Lung microvascular endothelial cell (primary cell): ENCODE results near the gene TMPRSS6. TPM values are rescaled to one million over a fixed set of nuclear protein-coding genes. Genes with fewer than 3 reads are reported as not detected.

Experiments
- DNase-seq, 2 donors: peaks; one replicate each; pipeline versions ENCODE4 v3.0.0 to v3.0.0-alpha.2; 2010; ENCODE audit warnings: low read depth in 2 of 2
- total RNA-seq: library from RNA; depleted of rRNA; stranded (reverse); fragments of >200 nt; gene quantifications from 2 replicates; pipeline ENCODE4 v1.2.1, GENCODE V29; 2014

The TMPRSS6 gene
- total RNA-seq = not detected in 2 replicates

GRCh38 chr22:37109242-37109917, at the start of gene TMPRSS6:
TSS of gene TMPRSS6 (minus strand) at chr22:37109713. CDS start at chr22:37103417, 6,296 bp downstream.
- no peak for DNase-seq

- no peak for DNase-seq
Observed at GRCh38 chr22:37158963-37159290, 49.4 kb upstream of the TMPRSS6 start.

DNA sequence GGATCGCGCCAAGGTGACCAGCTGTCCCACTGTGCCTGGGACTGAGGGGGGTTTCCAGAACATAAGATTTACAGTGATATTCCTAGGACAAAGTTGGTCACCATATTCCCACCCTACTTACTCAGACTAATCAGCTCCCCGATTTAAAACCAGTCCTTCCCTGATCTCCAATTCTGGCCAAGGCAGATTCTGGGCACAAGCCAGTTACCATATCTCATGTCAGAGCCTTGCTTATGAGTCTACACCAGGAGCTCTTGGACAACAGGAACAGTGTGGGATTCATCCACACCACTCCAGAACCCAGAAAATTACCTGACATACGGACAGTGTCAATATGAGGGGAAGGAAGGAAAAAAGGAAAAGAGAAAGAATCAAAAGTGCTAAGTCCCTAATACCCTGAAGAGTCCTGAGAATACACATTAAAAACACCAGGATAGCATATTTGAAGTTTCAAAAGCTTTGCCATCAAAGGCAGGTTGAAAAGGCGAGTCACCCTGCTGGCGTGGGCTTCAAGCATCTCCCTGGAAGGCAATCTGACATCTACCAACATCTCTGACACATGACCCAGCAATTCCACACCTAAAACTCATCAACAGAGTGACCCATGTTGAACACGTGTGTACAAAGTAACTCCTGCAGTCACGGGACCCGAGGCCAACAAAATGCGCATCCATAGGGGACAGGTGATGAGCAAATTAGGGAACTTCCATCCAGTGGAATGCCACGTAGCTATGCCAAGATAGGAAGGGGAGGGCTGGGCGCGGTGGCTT, 48.2 kb upstream of the TMPRSS6 start:
- no peak for DNase-seq

- no peak for DNase-seq
Observed at GRCh38 chr22:37156686-37157435, 47.3 kb upstream of the TMPRSS6 start.

GRCh38 chr22:37155971-37156370, 46.5 kb upstream of the TMPRSS6 start:
- DNase-seq = no peak

DNA sequence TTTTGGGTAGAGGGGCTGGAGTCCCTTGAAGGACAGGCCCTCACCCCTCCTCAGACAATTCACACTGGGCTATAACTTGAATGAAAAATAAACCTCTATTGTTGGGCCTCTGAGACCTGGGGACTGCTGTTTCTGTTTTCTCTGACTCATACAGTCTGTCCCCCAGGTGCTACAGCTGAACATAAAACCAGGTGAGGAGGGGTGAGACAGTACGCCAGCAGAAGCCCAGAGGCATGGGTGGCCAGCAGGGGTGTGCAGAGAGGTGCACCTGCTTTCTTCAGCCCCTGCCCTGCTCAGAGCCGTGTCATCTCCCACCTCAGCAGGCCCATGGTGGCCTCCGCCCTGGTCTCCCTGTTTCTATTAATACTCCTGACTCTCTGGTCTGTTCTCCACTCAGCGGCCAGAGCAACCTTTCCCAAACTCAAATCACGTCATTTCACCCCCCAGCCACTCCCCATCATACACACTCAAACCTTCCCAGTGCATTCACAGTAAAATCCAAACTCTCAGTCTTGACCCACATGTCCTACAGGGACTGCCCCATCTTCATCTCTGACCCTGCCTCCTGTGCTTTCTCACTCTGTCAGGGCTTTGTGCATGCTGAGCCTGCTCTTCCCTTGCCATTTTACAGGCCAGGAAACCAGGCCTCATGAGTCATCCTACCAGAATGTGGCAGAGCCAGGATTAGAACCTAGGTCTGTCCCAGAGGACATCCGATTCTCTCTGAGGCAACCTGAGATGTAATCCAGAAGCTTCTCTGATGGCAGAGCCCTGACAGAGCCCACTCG, 45.6 kb upstream of the TMPRSS6 start:
- DNase-seq = peak in 1 of 2 donors; percentile 16

DNA sequence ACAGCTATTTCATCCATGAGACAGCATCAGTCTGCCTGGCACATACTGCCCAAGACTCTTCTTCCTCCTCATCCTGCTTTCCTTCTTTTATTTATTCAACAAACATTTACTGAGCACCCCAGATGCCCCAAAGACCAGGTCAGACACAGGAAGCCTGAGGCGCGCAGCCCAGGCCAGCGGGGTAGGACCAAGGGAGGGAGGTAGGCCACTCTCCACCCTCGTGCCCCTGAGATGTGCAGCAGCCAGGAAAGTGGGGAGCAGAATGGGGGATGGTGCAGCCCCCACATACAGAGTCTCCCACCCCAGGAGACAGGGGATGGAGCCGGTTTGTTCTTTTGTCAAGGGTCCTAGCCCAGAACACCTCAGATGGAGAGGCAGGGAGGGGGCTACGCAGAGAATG, 44.4 kb upstream of the TMPRSS6 start:
- DNase-seq = no peak

DNA sequence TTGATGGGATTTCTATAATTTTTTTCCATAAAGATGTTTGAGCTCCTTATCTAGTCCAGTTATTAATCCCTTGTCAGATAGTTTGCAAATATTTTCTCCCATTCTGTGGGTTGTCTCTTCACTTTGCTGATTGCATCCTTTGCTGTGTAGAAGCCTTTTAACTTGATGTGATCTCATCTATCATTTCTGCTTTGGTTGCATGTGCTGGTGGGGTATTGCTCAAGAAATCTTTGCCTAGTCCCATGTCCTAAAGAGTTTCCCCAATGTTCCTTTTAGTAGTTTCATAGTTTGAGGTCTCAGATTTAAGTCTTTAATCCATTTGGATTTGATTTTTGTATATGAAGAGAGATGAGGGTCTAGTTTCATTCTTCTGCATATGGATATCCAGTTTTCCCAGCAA, 41.9 kb upstream of the TMPRSS6 start:
- no peak for DNase-seq

DNA sequence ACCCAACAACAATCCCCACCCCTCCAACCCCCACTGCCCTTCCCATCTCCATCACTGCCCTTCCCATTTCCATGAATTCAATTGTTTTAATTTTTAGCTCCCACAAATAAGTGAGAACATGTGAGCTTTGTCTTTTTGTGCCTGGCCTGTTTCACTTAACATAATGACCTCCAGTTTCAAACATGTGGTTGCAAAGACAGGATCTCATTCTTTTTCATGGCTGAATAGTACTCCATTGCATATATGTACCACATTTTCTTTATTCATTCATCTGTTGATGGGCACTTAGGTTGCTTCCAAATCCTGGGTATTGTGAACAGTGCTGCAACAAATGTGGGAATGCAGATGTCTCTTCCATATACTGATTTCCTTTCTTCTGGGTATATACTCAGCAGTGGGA, 41.2 kb upstream of the TMPRSS6 start:
- DNase-seq = no peak

DNA sequence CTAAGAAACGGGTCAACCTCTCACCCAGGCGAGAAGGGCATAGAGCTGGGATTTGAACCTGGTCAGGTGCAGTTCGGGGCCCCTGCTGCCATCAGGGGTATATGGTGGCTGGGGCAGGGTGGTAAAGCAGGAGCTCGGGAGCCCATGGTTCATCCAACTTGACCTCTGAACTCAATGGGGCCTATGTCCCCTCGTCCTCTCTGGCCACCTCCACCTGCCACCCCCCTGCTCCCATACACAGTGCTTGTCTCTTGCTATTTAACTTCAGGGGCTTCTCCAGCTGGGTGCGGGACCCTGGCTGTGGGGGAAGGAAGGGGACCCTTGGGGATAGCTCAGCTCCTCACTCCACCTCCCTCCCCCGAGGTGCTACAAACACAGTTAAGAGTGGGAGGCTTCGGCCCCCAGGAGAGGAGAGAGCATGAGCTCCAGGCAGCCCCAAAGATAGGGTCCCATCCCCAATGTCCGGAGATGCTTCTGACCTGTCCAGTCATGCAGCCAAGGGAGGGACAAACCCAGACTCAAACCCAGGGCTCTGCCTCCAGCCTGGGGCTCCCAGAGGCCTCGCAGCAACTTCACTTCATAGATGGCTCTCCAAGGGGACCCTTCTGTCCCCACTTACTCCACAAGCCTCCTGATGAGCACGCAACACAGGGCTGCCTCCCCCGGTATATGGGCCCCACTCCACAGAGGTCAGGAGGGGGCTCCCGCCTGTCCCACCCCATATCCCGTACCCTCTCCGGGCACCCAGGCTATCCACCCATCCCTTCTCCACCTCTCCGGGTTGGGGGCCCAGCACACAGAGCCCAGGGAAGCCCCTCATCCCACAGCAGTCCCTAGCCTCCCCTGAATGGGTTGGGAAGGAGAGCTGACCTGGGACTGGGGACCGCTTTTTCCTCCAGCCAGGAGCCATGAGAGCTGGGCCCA, 39.5 kb upstream of the TMPRSS6 start:
- DNase-seq = no peak

DNA sequence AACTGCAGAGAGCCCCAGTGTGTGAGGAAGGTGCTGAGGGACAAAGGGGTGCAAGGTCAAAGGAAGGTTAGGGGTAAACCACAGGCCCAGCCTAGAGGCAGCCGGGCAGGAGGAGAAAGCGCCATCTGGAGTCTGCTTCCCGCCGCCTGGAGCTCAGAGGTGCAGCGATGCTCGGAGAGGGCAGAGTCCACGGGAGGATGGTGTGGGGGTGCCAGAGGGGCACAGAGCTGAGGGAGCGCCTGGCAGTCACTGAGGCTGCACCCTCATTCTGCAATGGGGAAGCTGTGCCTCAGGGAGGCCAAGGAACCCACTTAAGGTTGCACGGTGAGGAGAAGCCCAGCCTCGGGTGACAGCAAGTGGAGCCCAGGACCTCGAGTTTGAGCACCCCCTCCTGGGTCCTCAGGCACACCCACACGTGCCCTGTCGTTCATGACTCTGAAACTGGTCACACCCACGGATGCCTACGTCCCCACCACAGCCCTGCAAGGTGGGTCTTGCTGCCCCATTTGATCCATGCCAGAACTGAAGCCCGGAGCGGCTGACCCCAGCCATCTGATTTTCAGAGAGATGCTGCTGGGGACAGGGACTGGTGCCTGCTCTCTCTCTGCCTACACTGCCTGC, 38.6 kb upstream of the TMPRSS6 start:
- DNase-seq = no peak

GRCh38 chr22:37147186-37147990, 37.9 kb upstream of the TMPRSS6 start:
- no peak for DNase-seq

- no peak for DNase-seq
Observed at GRCh38 chr22:37146507-37147180, 37.1 kb upstream of the TMPRSS6 start.

DNA sequence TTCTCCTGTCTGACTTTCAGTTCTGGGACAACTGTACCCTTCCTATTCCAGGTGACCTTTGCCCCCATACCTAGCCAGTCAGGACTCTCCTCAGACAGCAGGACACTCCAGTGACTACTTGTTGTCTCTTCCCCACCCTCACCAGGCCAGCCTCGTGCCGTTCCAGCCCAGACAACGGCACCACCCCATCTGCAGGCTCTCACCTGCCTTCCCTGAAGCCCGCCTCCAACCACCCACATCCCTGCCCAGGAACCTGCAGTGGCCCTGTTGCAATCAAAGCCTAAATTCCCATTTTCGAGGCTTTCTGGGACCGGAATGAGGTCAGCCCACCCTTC, 36.5 kb upstream of the TMPRSS6 start:
- no peak for DNase-seq

- no peak for DNase-seq
Observed at GRCh38 chr22:37145180-37146050, 35.9 kb upstream of the TMPRSS6 start.

DNA sequence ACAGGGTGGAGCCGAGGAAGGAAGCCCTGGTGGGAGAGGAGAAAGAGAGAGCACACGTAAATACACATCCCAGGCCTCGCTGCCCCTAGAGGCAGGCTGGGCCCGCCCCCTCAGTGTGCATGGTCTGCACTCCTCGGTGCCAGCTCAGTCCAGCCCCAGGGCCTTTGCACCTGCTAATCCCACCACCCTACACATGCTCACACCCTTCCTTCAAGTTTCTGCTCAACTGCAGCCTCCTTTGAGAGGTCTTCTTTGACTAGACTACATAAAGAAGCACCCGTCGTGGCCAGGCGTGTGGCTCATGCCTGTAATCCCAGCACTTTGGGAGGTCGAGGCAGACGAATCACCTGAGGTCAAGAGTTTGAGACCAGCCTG, 34.7 kb upstream of the TMPRSS6 start:
- no peak for DNase-seq

DNA sequence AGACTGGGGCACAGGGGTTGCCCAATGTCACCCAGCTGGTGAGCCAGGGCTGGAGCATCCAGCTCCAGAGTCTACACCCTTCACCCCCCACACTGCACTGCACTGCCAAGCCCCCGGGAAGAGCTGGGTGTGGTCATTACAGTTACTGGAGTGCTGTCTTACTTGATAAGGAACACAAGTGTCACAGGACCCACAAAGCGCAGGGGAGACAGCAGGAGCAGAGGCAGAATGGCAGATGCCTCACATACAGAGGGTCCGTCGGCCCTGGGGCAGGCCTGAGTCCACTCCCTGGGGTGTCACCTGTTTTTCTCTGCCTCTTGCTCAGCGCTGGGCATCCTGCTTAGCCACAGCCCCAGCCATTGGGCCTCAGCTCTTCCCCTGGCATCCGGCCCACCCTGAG, 32.5 kb upstream of the TMPRSS6 start:
- no peak for DNase-seq

- no peak for DNase-seq
Observed at GRCh38 chr22:37141476-37141875, 32.0 kb upstream of the TMPRSS6 start.
